H9 (cell line): Measurements from ENCODE around the gene SSTR5. TPM values are rescaled to one million over a fixed set of nuclear protein-coding genes. Genes with fewer than 3 reads are reported as not detected.

Experiments
- DNase-seq: peaks from one replicate; pipeline ENCODE4 v3.0.0-alpha.2; 2017
- H2AFZ ChIP-seq: one replicate; pipeline ENCODE4 v1.6.1; 2013; ENCODE audit warnings: mild to moderate bottlenecking, low read length, control low read depth, moderate library complexity
- H2AK5ac ChIP-seq: 2 replicates; pipeline ENCODE4 v1.6.1; 2013; ENCODE audit warnings: low read length, control low read depth, mixed read lengths; ENCODE audit not compliant: insufficient read length
- H2BK120ac ChIP-seq: one replicate; pipeline ENCODE4 v1.6.1; 2013; ENCODE audit warnings: low read depth, mild to moderate bottlenecking, low read length, control low read depth, inconsistent platforms; ENCODE audit not compliant: poor library complexity, severe bottlenecking
- H2BK12ac ChIP-seq: 2 replicates; pipeline ENCODE4 v1.6.1; 2013; ENCODE audit warnings: low read length, control low read depth, mixed read lengths, low read depth; ENCODE audit not compliant: insufficient read length
- H2BK15ac ChIP-seq: 2 replicates; pipeline ENCODE4 v1.6.1; 2013; ENCODE audit warnings: low read depth, low read length, control low read depth
- H2BK20ac ChIP-seq: one replicate; pipeline ENCODE4 v1.6.1; 2013; ENCODE audit warnings: low read depth, mild to moderate bottlenecking, low read length, control low read depth, inconsistent platforms; ENCODE audit not compliant: poor library complexity, severe bottlenecking
- H2BK5ac ChIP-seq: 2 replicates; pipeline ENCODE4 v1.6.1; 2013; ENCODE audit warnings: low read length, control low read depth, mixed read lengths; ENCODE audit not compliant: insufficient read length
- H3K14ac ChIP-seq: 2 replicates; pipeline ENCODE4 v1.6.1; 2013; ENCODE audit warnings: low read length, control low read depth; ENCODE audit not compliant: insufficient read depth
- H3K18ac ChIP-seq: 2 replicates; pipeline ENCODE4 v1.6.1; 2013; ENCODE audit warnings: low read depth, mild to moderate bottlenecking, mixed read lengths, low read length, control low read depth; ENCODE audit not compliant: insufficient read length
- H3K23ac ChIP-seq: 2 replicates; pipeline ENCODE4 v1.6.1; 2013; ENCODE audit warnings: low read length, control low read depth, mixed read lengths, low read depth; ENCODE audit not compliant: insufficient read length
- H3K23me2 ChIP-seq: 2 replicates; pipeline ENCODE4 v1.6.1; 2013; ENCODE audit warnings: low read depth, mild to moderate bottlenecking, mixed read lengths, low read length, control low read depth; ENCODE audit not compliant: insufficient read length, poor library complexity, severe bottlenecking
- H3K27ac ChIP-seq: 2 replicates; pipeline ENCODE4 v1.5.1; 2013; ENCODE audit warnings: low read length, control low read depth, mixed read lengths, low read depth; ENCODE audit not compliant: insufficient read length
- H3K27me3 ChIP-seq: 2 replicates; pipeline ENCODE4 v1.6.1; 2013; ENCODE audit warnings: low read length, control low read depth, inconsistent platforms; ENCODE audit not compliant: insufficient read depth
- H3K4ac ChIP-seq: 2 replicates; pipeline ENCODE4 v1.6.1; 2013; ENCODE audit warnings: low read depth, mild to moderate bottlenecking, control low read depth, inconsistent platforms, low read length, moderate library complexity
- H3K4me1 ChIP-seq: 2 replicates; pipeline ENCODE4 v1.6.1; 2013; ENCODE audit warnings: low read length, control low read depth, inconsistent platforms; ENCODE audit not compliant: insufficient read depth
- H3K4me2 ChIP-seq: 2 replicates; pipeline ENCODE4 v1.6.1; 2013; ENCODE audit warnings: low read length, control low read depth, mixed read lengths; ENCODE audit not compliant: insufficient read length, insufficient read depth
- H3K56ac ChIP-seq: 2 replicates; pipeline ENCODE4 v1.6.1; 2013; ENCODE audit warnings: low read depth, mild to moderate bottlenecking, mixed read lengths, low read length, control low read depth; ENCODE audit not compliant: insufficient read length
- H3K79me1 ChIP-seq: 2 replicates; pipeline ENCODE4 v1.6.1; 2013; ENCODE audit warnings: low read depth, mild to moderate bottlenecking, moderate library complexity, low read length, control low read depth, inconsistent platforms; ENCODE audit not compliant: insufficient read depth, poor library complexity, severe bottlenecking
- H3K79me2 ChIP-seq: 2 replicates; pipeline ENCODE4 v1.6.1; 2013; ENCODE audit warnings: low read length, control low read depth, inconsistent platforms; ENCODE audit not compliant: insufficient read depth
- H3K9ac ChIP-seq: 2 replicates; pipeline ENCODE4 v1.6.1; 2013; ENCODE audit warnings: low read length, control low read depth, mixed read lengths; ENCODE audit not compliant: insufficient read length; ENCODE audit errors: extremely low read depth
- H3K9me3 ChIP-seq: one replicate; pipeline ENCODE4 v1.6.1; 2013; ENCODE audit warnings: low read depth, low read length, inconsistent platforms; ENCODE audit not compliant: control insufficient read depth
- H3T11ph ChIP-seq: one replicate; pipeline ENCODE4 v1.6.1; 2013; ENCODE audit warnings: mild to moderate bottlenecking, low read length, control low read depth, inconsistent platforms
- H4K20me1 ChIP-seq: one replicate; pipeline ENCODE4 v1.6.1; 2013; ENCODE audit not compliant: control insufficient read depth, insufficient read length, insufficient read depth
- H4K5ac ChIP-seq: 2 replicates; pipeline ENCODE4 v1.6.1; 2013; ENCODE audit warnings: low read depth, mild to moderate bottlenecking, mixed read lengths, low read length, control low read depth; ENCODE audit not compliant: insufficient read length
- H4K8ac ChIP-seq: replicated peaks from 2 replicates; pipeline ENCODE4 v1.6.1; 2013; ENCODE audit warnings: low read length, control low read depth, mixed read lengths, low read depth; ENCODE audit not compliant: insufficient read length
- H4K91ac ChIP-seq: 2 replicates; pipeline ENCODE4 v1.6.1; 2013; ENCODE audit warnings: low read depth, mild to moderate bottlenecking, moderate library complexity, mixed read lengths, low read length, control low read depth; ENCODE audit not compliant: insufficient read length
- H3K27ac Mint-ChIP-seq, 3 experiments: 2 replicates in 2 of 3; 3 replicates in 1 of 3; pipeline ENCODE4 v1.8.0; 2020 to 2021; ENCODE audit warnings: mixed read lengths in 3 of 3, mild to moderate bottlenecking in 1 of 3, moderate library complexity in 1 of 3
- H3K27me3 Mint-ChIP-seq: 2 replicates; pipeline ENCODE4 v1.8.0; 2021; ENCODE audit warnings: low read depth, mild to moderate bottlenecking, moderate library complexity, mixed read lengths
- H3K36me3 Mint-ChIP-seq, 3 experiments: 2 replicates in 2 of 3; 3 replicates in 1 of 3; pipeline ENCODE4 v1.8.0; 2020 to 2021; ENCODE audit warnings: low read depth in 3 of 3, mixed read lengths in 3 of 3; ENCODE audit not compliant: insufficient read depth in 1 of 3
- H3K4me1 Mint-ChIP-seq, 2 experiments: 2 replicates each; pipeline ENCODE4 v1.8.0; 2020; ENCODE audit warnings: mixed read lengths in 2 of 2
- H3K4me3 Mint-ChIP-seq, 2 experiments: 2 replicates in 1 of 2; 3 replicates in 1 of 2; pipeline ENCODE4 v1.8.0; 2020 to 2021; ENCODE audit warnings: mild to moderate bottlenecking in 2 of 2, mixed read lengths in 2 of 2, moderate library complexity in 1 of 2
- H3K9me3 Mint-ChIP-seq, 2 experiments: 2 replicates in 1 of 2; 3 replicates in 1 of 2; pipeline ENCODE4 v1.8.0; 2020; ENCODE audit warnings: mild to moderate bottlenecking in 2 of 2, mixed read lengths in 2 of 2, moderate library complexity in 1 of 2
- WGBS: extraction: QIAGEN DNeasy Blood & Tissue Kit; methylation state at CpG from one replicate; pipeline ENCODE4 v1.1.7; 2013; ENCODE audit warnings: missing lambda C conversion rate, low lambda C conversion rate, mixed read lengths; ENCODE audit not compliant: insufficient read length; ENCODE audit errors: extremely low coverage; 5-methylcytosine and 5-hydroxymethylcytosine counted together
- total RNA-seq: library from RNA; stranded (reverse); gene quantifications from 2 replicates; pipeline ENCODE4 v1.2.1, GENCODE V29; 2021
- TF ChIP-seq, protein P1 (sequence below): fragments of 200-600 bp; sonication (generic); conservative IDR thresholded peaks from 3 replicates; pipeline ENCODE4 v1.8.0; 2021; ENCODE audit warnings: antibody characterized with exemption, mild to moderate bottlenecking

Gene SSTR5
- total RNA-seq, 1 experiment from 2014 or later = 0.22 TPM

DNA sequence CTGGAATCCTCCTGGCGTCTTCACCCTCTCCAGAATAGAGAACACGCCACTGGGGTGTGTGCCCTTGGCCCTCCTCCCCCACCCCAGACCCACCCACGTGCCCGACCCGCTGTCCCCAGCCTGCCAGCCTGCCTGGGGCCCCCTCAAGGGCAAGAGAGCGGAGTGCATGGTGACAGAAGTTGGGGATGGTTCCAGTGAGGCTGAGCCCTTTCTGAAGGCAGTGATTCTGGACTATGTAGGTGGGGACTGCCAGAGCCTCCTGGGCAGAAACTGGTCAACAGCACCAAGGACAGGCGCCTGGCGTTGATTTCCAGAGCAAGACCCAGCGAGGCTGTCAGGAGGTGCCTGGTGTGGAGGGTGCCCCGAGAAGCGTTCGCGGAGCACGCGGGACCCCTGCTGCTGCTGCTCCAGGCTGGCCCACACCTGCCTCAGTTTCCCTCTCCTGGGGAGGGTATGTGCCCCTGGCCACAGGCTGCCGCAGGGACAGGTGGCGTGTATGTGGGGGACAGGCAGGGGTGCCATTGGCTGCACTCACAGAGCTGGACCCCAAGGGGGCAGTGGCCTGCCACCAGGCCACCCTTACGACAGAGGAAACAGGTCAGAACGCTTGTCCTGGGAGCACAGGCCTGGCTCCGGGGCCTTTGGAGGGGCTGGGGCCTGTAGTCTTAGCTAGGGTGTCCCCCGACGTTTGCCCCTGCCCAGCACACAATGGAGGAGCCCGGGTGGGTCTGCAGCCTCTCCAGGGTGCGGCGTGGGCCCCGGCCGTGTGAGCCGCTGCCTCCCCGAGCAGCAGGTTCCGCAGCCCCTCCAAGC, 1.2 kb downstream of the SSTR5 start:
- TF ChIP-seq, protein P1, sequence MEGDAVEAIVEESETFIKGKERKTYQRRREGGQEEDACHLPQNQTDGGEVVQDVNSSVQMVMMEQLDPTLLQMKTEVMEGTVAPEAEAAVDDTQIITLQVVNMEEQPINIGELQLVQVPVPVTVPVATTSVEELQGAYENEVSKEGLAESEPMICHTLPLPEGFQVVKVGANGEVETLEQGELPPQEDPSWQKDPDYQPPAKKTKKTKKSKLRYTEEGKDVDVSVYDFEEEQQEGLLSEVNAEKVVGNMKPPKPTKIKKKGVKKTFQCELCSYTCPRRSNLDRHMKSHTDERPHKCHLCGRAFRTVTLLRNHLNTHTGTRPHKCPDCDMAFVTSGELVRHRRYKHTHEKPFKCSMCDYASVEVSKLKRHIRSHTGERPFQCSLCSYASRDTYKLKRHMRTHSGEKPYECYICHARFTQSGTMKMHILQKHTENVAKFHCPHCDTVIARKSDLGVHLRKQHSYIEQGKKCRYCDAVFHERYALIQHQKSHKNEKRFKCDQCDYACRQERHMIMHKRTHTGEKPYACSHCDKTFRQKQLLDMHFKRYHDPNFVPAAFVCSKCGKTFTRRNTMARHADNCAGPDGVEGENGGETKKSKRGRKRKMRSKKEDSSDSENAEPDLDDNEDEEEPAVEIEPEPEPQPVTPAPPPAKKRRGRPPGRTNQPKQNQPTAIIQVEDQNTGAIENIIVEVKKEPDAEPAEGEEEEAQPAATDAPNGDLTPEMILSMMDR = peak; percentile 63
- Histone ChIP-seq H2AK5ac (no peak overlapping the region), H3K56ac (no peak overlapping the region), H2BK5ac (no peak overlapping the region), H3K27ac (no peak overlapping the region), H3K4me1 (no peaks in the 10 kb centered on the region), H3K27me3 (no peaks in the 10 kb centered on the region), H2BK15ac (no peak overlapping the region), H4K20me1 (no peaks in the 10 kb centered on the region), H3K79me2 (no peaks in the 10 kb centered on the region), H3K4me2 (no peak overlapping the region), H3K14ac (no peak overlapping the region; the same call in 1 of the 2 replicates), H3K23ac (no peak overlapping the region), H2BK12ac (no peak overlapping the region), H2BK20ac (no peak overlapping the region), H4K5ac (no peak overlapping the region), H4K91ac (no peak overlapping the region), H2AFZ (no peak overlapping the region), H3T11ph (no peak overlapping the region), H2BK120ac (no peak overlapping the region), H3K18ac (no peak overlapping the region), H3K79me1 (no peaks in the 10 kb centered on the region), H3K9me3 (no peaks in the 10 kb centered on the region), H4K8ac (no peak overlapping the region), H3K4ac (no peak overlapping the region), H3K23me2 (peaks cover 4% of the 10 kb centered on the region), H3K9ac (no peak overlapping the region)
- no peaks in the 10 kb centered on the region; a peak in 1 of 5 replicates for H3K9me3 Mint-ChIP-seq
- no CpG with 5 or more reads among the region's 30 CpGs for WGBS
- no peaks in the 10 kb centered on the region; a peak in 1 of 7 replicates for H3K36me3 Mint-ChIP-seq
- H3K27ac Mint-ChIP-seq = no peak overlapping the region
- DNase-seq = peak; percentile 62
- H3K4me1 Mint-ChIP-seq = peaks cover 3 to 26% of the 10 kb centered on the region in 2 experiments
- H3K27me3 Mint-ChIP-seq = peaks cover 25% of the 10 kb centered on the region
- no peak overlapping the region; a peak in 1 of 5 replicates for H3K4me3 Mint-ChIP-seq
